H1 (cell line): ENCODE measurements around the gene NIPAL4. TPM values are rescaled to one million over a fixed set of nuclear protein-coding genes. Genes with fewer than 3 reads are reported as not detected.

Experiments
- KDM5A ChIP-seq: fragments of 200-600 bp; IDR thresholded peaks from 2 replicates; pipeline ENCODE4 v1.7.1; 2012; ENCODE audit warnings: mild to moderate bottlenecking, low read length, inconsistent platforms, mixed read lengths
- NANOG ChIP-seq: IDR thresholded peaks from 2 replicates; pipeline ENCODE4 v1.6.1; 2011; ENCODE audit warnings: low read length, low read depth, mild to moderate bottlenecking, inconsistent platforms; ENCODE audit not compliant: insufficient read depth, poor library complexity, severe bottlenecking
- polyA plus RNA-seq, 7 experiments: library from polyadenylated mRNA; depleted of rRNA in 3 of 7; stranded (reverse) in 5 of 7; unstranded in 2 of 7; fragments of >200 nt in 5 of 7; fragments of 200-250 nt in 2 of 7; gene quantifications; 1 replicate in 5 of 7; 2 replicates in 1 of 7; 4 replicates in 1 of 7; pipeline versions ENCODE4 v1.2.1 to v1.2.3, GENCODE V29; 2011 to 2013; ENCODE audit warnings: missing spikeins in 2 of 7, mixed read lengths in 2 of 7
- total RNA-seq: library from RNA; stranded (reverse); fragmentation: NEBNext Ultra II Directional; extraction: Animal tissue kit (Norgen Biotek cat#: 25700); gene quantifications from 2 replicates; pipeline ENCODE4 v1.2.1, GENCODE V29; 2021

Gene NIPAL4
- total and polyA plus RNA-seq, 2 of the 8 experiments (the other 6 are each of a cell fraction or from before 2014, with no cell fraction given): 0.09 to 0.20 TPM

DNA sequence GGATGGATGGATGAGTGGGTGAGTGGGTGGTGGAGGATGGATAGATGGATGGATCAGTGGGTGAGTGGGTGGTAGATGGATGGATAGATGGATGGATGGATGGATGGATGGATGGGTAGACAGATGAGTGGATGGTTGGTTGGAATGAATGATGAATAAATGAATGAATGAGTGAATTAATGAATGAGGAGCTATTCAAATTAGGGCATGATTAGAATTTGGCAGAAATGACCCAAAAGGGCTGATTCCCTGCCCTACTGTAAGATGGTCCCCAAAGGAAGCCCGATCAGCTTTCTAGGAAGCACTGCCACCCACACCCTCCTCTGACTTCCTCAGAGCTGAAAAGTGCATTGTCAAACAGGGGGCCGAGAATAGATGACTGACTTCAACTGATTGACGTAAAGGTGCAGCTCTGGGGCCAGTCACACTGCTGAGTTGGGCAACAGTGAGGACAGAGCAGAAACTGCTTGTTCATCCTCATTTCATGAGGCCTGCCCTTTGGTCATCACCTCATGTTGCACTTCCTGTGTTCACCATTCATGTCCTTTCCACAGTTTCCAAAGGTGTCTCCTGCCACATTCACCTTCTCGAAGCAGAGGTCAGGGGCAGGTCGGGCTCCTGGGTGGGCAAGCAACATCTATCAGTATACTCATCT is 34.3 kb downstream of the NIPAL4 start (continued):
- TF ChIP-seq NANOG (no peak), KDM5A (no peak)
